HL-60/S4 (cell line): ENCODE results near the gene ZNF576.
"Not testable (repeated sequence)": the region's sequence is repeated elsewhere in the genome, so short reads cannot be mapped to it uniquely, and the experiment has no call there.

Experiments
- in situ Hi-C: fragments of 300-500 bp; cut with MboI; formaldehyde crosslinking; loops from 2 replicates; pipeline ENCODE4 v1.14.3; 2022; ENCODE audit warnings: low sequenced_read_pairs

The ZNF576 gene

DNA sequence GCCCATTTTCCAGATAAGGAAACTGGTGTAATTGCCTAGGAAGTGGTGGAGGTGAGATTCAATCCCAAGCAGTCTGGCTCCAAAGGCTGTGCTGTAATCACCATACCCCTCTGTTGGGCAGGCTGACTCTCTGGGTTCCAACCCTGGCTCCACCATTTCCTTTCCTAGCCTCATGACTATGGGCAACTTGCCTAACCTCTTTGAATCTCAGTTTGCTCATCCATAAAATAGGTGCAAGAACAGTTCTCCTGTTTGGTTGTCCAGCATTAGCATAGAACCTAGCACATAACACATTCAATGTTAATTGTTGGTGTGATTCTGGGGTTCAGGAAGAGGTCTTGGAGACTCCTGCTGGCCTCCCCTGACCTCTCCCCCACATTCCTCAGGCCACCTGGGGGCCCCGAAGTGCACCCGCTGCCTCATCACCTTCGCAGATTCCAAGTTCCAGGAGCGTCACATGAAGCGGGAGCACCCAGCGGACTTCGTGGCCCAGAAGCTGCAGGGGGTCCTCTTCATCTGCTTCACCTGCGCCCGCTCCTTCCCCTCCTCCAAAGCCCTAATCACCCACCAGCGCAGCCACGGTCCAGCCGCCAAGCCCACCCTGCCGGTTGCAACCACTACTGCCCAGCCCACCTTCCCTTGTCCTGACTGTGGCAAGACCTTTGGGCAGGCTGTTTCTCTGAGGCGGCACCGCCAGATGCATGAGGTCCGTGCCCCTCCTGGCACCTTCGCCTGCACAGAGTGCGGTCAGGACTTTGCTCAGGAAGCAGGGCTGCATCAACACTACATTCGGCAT lies 2.2 kb downstream of the ZNF576 start:
- in situ Hi-C loops: no loop called here

DNA sequence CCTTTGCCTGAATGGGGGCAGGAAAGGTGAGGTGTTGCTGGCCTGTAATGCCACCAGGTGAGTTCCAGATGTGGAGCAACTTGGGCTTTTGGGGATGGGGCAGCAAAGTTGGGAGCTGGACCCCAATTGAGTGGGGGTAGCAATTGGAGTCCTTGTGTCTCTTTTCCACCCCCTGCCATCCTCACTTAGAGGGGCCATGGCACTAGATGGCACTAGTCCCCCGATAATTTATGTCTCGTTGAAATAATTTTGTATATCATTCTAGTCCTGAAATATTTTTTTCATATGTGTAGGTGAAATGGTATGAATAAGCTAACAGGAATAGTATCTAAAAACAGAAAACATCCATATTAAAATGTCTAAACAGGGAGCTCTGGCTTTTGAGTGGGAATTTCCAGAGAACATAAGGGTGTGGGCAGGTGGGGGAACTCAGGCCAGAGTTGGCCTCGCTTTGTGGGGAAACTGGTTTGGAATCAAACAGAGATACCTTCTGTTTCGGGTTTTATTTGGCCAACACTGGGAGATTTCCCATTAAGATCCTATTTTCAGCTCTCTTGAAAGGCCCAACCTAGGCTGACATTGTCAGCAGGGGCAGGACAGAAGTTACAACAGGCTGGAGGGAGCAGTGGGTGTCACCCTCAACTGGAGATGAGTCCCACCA lies 3.4 kb downstream of the ZNF576 start:
- in situ Hi-C loops: no loop called here

DNA sequence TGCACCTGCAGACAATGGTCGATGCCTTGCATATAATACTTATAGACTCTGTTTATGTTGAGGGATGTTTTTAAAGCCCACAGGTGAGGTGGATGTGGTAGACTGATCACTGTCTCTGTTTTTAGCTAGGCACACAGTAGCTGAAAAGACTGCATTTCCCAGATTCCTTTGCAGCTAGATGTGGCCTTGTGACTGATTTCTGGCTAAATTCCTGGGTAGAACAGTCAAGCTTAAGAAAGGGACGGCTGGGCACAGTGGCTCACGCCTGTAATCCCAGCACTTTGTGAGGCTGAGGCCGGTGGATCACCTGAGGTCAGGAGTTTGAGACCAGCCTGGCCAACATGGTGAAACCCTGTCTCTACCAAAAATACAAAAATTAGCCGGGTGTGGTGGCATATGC lies 3.9 kb downstream of the ZNF576 start:
- in situ Hi-C loops: not testable (repeated sequence)

DNA sequence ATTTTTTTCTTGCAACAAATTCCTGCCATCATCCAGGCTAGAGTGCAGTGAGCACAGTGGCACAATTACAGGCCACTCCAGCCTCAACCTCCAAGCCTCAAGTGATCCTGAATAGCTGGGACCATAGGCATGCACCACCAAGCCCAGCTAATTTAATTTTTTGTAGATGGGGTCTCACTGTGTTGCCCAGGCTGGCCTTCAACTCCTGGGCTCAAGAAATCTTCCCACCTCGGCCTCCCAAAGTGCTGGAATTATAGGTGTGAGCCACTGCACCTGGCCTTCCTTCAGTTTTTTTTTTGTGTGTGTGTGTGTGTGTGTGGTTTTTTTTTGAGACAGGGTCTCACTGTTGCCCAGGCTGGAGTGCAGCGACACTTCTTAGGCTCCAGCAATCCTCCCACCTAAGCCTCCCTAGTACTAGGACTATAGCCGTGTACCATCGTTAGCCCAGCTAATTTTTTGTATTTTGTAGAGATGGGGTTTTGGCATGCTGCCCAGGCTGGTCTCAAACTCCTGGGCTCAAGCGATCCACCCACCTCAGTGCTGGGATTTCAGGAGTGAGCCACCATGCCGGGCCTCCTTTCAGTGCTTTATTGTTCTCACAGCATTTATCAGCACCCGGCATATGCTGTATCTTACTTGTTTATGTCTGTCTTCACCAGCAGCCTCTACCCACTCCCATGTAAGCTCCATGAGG lies 9.6 kb downstream of the ZNF576 start:
- in situ Hi-C loops: no loop called here

DNA sequence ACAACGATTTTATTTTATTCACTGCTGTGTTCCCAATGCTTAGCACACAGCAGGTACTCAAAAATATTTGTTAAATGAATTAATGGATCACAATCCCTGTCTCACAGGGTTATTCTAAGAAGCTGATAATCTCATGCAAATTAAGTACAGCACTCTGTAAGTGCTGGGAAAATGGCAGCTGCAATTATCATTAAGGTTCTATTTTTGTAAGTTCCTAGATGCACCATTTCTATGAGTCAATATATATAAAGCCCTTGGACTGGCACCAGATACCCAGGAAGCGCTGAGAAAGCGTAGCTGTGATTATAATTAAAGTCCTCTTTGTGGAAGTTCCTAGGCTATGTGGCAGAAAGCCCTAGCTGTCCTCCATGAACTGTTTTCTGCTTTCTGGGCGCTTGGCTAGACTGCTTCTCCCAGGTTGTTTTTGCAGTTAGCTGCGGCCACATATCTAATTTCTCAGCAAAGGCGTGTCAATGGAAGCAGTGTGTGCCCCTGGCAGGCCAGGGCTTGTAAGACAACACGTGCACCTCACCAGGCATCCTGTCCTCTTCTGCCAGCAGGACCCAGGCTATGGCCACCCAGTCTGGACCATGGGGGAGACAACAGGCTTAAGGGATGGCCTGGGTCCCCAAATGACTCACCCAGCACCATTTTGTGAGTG lies 10.3 kb downstream of the ZNF576 start:
- in situ Hi-C loops: no loop called here

DNA sequence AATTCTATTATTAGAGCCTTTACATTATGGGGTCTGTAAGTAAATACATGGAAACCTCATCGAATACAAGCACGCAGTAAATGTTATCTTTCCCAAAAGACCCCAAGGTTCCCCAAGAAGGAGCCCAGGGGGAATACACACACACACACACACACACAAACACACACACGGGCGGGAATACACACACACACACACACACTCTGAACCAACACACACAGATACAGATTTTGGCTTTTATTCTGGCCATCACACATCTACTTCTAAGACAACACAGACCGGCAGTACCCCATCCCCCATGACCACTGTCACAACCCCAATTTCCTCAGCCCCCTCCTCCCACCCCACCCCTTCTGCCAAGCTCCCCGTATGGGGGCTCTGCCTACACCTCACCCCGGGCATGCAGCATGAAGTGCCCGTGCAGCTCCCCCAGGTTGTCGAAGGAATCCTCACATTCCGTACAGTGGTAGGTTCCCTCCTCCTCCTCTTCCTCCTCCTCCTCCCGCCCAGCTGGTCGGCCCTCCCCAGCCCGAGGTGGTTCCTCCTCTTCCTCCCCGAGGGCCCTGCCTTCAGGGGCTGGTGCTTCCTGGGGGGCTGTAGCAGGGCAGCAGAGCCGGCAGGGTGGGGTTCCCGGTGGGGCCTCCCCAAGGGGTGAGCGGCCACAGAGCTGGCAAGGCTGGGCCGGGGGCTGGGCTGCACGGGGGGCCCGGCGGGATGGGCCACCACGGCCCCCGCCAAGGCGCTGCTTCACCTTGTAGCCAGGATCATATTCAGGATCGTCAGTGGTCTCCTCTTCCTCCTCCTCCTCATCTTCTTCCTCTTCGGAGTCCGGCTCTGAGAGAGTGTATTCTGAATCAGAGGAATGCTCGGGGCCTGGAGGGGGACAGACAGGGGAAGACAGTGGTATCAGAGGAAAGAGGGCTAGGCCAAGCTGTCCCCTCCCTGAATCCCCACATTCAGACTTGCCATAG lies 11.1 kb downstream of the ZNF576 start:
- in situ Hi-C loops: no loop called here

DNA sequence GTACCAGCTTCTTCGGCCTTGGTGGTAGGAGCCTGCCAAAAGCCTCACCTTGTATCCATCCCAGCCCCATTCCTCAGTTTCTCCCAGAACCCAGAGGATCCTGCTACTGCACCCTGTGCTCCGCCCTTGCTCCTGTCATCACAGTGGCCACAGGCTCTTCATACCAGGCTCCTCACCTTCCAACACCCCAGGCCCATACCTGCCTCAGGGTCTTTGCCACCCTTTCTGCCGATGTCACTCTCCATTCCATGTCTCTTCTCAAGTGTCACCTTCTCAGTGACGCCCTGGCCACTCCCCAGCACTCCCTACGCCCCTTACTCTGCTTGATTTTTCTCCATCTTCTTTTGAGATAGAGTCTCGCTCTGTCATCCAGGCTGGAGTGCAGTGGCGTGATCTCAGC lies 13.5 kb downstream of the ZNF576 start:
- in situ Hi-C loops: no loop called here

DNA sequence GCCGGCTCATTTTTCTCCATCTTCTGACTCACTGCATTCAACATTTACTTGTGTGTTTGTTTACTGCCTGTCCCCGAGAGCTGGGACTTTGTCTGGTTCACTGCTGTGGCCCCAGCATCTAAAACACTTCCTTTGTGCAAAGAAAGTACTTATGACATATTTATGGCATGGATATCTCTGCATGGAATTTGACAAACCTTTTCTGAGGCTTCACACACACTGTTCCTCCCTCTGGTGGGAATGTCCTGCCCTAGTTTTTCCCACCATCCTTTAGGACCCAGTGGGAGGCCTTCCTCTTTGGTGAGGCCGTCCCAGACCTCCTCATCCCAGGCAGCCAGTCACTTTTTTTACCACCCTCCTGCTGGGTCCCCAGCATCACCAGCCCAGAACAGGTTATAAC lies 14.1 kb downstream of the ZNF576 start:
- in situ Hi-C loops: no loop called here

DNA sequence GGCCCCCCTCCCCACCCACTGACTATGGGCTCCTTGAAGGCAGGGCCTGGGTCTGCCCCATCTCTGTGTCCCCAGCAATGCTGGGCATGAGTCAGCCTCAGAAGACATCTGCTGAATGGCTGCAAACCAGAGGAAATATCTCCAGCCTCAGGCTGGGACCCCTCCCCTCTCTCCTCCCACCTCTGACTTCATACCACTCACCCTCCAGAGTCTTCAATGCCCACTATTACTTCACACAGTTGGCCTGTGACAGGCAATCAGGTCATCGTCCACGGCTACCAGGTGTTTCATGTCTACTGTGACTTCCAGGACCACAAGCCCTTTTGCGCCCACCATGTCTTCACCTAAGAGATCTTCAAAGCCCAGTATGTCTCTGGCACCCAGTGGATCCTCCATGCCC lies 15.4 kb downstream of the ZNF576 start, which contains the start of gene SRRM5:
Gene SRRM5 (plus strand): TSS at position 301 of the 400 bp plus-strand sequence. CDS start 34 bp downstream, at position 335.
- in situ Hi-C loops: no loop called here

DNA sequence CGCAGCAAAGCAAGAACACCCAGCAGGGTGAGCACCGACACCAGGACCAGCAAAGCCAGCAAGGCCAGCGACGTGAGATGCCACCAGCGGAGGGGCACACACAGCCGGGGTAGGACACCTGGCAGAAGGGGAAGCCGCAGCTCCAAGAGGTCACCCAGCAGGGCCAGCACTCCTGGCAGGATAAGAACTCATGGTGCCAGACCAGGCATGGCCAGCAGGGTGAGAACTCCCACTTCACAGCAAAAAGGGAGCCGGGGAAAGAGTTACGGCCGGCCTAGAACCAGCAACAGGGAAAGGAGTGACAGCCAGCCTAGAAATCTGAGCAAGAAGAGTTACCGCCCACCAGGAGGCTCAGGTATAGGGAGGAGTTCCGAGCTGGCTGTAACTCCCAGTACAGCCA lies 16.0 kb downstream of the ZNF576 start:
- in situ Hi-C loops: no loop called here

DNA sequence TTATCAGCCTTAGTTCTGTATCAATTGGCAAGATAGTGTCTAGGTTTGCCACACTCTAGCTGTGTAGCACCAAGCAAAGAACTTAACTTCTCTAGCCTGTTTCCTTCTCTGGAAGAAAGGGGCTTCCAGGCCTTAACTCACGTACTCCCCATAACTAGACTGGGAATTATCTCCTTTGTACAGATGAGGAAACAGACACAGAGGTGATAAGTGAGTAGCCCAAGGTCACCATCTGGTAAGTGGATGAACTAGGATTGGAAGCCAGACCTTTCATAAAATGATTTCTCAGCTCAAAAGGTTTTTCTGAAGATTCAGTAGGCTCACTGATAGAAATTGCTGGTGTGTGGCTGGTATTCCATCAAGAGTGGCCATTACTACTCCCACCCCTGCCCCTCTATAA lies 19.9 kb downstream of the ZNF576 start:
- in situ Hi-C loops: no loop called here

DNA sequence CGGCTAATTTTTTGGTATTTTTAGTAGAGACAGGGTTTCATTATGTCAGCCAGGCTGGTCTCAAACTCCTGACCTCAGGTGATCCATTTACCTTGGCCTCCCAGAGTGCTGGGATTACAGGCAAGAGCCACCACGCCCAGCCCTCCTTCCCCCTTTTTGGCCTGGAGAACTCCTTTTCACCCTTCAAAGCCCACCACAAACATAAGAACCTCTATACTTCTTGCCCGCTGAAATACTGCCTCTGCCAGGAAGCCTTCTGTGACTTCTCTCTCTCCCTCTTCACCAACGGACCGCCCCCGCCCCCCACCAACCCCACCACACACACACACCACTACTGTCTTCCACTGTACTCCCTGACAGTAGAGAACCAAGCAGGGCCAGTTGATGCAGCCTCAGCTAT lies 20.6 kb downstream of the ZNF576 start:
- in situ Hi-C loops: no loop called here

DNA sequence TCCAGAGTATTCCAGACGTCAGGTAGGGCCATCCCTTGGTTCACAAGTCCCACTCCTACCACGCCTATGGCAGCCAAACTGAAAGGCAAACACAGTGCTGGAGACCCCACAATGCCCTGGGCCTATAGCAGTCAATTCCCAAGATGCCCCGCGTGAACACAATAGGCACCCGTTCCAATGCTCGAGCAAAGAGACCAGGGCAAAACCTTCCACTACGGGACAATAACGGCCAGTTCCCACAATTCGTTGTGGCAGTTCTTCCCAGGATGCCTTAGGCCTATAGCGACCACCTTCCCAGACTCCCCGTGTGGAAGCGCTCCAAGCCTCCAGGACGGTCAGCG lies 22.5 kb downstream of the ZNF576 start:
- in situ Hi-C loops: no loop called here

DNA sequence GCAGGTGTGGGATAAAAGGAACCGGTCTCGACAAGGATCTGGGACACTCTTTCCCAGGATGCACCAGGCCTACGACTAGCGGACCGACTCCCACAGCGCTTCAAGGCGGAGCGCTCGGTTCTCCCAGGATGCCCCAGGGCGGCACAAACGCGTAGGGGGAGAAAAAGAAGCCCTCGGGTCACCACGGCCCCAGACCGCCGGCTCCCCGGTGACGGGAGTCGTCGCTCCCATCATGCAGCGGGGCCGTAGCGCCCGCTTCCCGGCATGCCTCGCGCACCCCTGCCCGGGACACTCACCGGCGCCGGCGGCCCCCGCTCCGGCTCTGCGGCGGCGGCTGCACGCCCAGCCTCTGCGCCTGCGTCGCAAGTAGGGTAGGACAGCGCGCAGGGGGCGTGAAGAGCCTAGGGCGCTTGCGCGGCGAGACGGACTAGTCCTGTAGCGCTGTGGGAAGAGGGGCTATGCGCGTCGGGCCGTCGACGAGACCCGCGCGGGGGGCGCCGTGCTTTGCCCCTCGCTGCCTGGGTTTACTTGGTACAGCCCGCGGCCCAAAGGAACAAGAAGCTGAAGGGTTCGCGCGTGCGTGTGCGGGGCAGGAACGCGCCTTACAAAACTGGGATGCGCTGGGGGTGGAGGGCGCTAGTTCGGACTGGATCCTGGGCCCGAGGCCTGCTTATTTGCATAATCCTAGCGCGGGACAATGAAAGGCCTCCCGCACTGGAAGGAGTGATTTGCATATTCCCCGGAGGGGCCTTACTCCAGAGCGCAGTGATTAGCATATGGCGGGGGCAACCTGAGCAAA lies 23.1 kb downstream of the ZNF576 start, which contains the start of gene ZNF428:
Gene ZNF428 (minus strand): TSS at position 368 of the 799 bp plus-strand sequence. CDS start 5,325 bp downstream, outside the sequence.
- in situ Hi-C loops: no loop called here

DNA sequence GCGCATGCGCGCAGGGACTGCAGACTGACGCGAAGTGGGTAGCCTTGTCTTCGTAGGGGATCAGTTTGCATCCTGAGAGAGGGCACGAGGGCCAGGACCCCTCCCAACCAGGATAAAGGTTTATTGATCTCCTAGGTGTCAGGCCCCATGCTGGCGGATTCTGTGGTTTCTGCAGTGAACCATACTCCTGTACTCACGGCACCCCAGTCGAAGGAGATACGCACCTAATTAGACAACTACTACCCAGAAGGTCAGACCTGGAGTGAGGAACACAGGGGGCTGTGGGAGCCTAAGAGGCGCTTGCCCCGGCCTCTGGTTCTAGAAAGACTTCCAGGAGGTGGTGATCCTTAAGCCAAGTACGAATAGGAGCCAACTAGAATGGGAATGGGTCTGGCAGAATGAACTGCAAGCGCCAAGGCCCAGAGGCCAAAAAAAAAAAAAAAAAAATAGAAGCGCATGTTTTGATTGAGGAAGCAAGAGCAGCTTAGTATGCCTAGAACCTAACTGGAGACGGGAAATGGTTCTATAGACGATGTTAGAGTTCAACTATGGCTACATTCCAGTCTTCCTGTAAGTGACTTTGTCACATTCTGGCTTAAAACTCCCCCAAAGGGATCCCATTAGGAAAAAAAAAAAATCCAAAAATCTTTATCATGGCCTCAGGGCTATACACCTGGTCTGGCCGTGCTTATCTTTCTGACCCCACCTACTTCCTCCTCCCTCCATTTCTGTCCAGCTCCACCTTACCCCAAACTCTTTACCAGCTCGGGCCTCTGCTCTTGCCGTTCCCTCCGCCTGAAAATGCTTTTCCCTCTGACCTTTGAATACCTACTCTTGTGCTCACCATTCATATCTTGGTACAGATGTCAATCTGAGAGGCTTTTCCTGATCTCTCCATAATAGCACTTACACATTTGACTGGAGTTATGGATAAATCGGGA lies 23.9 kb downstream of the ZNF576 start:
- in situ Hi-C loops: no loop called here

DNA sequence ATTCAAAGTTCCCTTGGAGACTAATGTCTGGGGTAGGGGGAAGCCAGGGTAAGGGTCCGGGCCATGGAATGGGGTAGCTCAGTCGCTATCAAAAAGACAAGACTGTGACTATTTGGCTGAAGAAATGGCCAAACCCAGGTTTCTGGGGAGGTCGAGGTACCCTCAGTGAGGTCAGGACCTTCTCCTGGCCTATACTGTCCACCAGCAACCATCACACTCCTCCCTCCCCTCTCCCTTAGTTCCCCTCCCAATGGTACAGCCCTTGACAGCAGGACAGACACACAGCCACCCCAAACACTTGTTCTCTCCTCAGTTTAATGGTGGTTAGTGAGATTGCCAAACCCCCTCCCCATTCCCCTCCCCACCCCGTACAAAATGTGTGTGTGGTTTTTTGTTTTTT lies 25.7 kb downstream of the ZNF576 start:
- in situ Hi-C loops: no loop called here

DNA sequence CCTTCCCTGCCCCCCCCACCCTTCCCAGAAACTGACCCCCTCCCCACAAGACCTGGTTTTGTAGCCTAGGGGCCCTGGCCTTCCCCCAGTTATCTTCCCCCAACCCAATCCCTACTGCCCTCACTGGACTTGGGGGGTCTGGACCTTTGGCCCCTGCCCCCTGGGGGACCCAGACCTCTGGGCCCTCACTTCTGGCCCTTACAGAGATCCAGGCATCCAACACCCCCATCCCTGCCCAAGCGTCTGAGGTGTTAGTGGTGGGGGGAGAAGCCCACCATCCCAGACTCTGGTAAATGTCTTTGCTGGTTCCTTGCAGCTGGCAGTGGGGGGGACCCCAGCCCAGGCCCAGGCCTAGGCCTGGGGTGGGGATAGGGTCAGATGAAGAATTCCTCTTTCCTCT lies 26.6 kb downstream of the ZNF576 start:
- in situ Hi-C loops: no loop called here
